Neural crest cell (in vitro differentiated cells): ENCODE data around the gene SEPTIN7. TPM values are rescaled to one million over a fixed set of nuclear protein-coding genes. Genes with fewer than 3 reads are reported as not detected.

Source experiments
- DNase-seq: peaks from one replicate; pipeline ENCODE4 v3.0.0; 2021; ENCODE audit warnings: low read depth, mixed read lengths, low spot score
- H3K27ac Mint-ChIP-seq: one replicate; pipeline ENCODE4 v1.8.0; 2021; ENCODE audit warnings: mild to moderate bottlenecking, mixed read lengths; ENCODE audit not compliant: unreplicated experiment
- H3K27me3 Mint-ChIP-seq: 2 replicates; pipeline ENCODE4 v1.8.0; 2021; ENCODE audit warnings: low read depth, mild to moderate bottlenecking, mixed read lengths
- H3K36me3 Mint-ChIP-seq: 2 replicates; pipeline ENCODE4 v1.8.0; 2021; ENCODE audit warnings: low read depth, mild to moderate bottlenecking, mixed read lengths
- H3K4me1 Mint-ChIP-seq: 2 replicates; pipeline ENCODE4 v1.8.0; 2021; ENCODE audit warnings: mixed read lengths
- H3K4me3 Mint-ChIP-seq: one replicate; pipeline ENCODE4 v1.8.0; 2021; ENCODE audit warnings: mild to moderate bottlenecking, mixed read lengths
- H3K9me3 Mint-ChIP-seq: 2 replicates; pipeline ENCODE4 v1.8.0; 2021; ENCODE audit warnings: mixed read lengths
- total RNA-seq: library from RNA; stranded (reverse); gene quantifications from 2 replicates; pipeline ENCODE4 v1.2.1, GENCODE V29; 2021
- TF ChIP-seq, protein P1 (sequence below): fragments of 200-600 bp; sonication (generic); conservative IDR thresholded peaks from 2 replicates; pipeline ENCODE4 v1.5.0; 2021; ENCODE audit warnings: antibody characterized with exemption, mild to moderate bottlenecking

The SEPTIN7 gene
- total RNA-seq, 1 donor from 2014 or later: 210 TPM

GRCh38 chr7:35817181-35817580 lies 16.3 kb downstream of the SEPTIN7 start:
- Mint-ChIP-seq H3K36me3 (peaks cover 61% of the 10 kb centered on the region), H3K4me1 (peaks cover 6% of the 10 kb centered on the region), H3K9me3 (peaks cover 31% of the 10 kb centered on the region), H3K27me3 (no peaks in the 10 kb centered on the region), H3K4me3 (no peak overlapping the region), H3K27ac (no peak overlapping the region)
- TF ChIP-seq, protein P1, sequence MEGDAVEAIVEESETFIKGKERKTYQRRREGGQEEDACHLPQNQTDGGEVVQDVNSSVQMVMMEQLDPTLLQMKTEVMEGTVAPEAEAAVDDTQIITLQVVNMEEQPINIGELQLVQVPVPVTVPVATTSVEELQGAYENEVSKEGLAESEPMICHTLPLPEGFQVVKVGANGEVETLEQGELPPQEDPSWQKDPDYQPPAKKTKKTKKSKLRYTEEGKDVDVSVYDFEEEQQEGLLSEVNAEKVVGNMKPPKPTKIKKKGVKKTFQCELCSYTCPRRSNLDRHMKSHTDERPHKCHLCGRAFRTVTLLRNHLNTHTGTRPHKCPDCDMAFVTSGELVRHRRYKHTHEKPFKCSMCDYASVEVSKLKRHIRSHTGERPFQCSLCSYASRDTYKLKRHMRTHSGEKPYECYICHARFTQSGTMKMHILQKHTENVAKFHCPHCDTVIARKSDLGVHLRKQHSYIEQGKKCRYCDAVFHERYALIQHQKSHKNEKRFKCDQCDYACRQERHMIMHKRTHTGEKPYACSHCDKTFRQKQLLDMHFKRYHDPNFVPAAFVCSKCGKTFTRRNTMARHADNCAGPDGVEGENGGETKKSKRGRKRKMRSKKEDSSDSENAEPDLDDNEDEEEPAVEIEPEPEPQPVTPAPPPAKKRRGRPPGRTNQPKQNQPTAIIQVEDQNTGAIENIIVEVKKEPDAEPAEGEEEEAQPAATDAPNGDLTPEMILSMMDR: no peak
- DNase-seq: no peak

DNA sequence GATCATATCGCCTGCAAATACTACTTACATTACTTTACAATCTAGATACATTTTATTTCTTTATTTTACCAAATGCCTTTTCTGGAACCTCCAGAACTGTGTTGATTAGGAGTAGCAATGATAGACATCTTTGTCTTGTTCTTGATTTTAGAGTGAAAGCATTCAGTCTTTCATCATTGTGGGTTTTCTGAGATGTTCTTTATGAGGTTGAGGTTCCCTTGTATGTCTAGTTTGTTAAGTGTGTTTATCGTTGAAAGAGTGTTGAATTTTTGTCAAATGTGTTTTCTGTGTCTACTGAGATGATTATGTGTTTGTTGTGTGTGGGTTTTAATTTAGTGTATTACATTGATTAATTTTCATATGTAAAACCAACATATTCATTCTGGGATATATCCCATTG lies 17.1 kb downstream of the SEPTIN7 start:
- H3K4me1 Mint-ChIP-seq: peaks cover 3% of the 10 kb centered on the region
- H3K4me3 Mint-ChIP-seq: no peak overlapping the region
- H3K9me3 Mint-ChIP-seq: peaks cover 34% of the 10 kb centered on the region
- TF ChIP-seq, protein P1: no peak
- no peak overlapping the region for H3K27ac Mint-ChIP-seq
- peaks cover 66% of the 10 kb centered on the region for H3K36me3 Mint-ChIP-seq
- no peaks in the 10 kb centered on the region for H3K27me3 Mint-ChIP-seq
- DNase-seq: no peak

- H3K4me3 Mint-ChIP-seq: no peak overlapping the region
- no peaks in the 10 kb centered on the region for H3K27me3 Mint-ChIP-seq
- peaks cover 3% of the 10 kb centered on the region for H3K4me1 Mint-ChIP-seq
- peaks cover 69% of the 10 kb centered on the region for H3K36me3 Mint-ChIP-seq
- H3K9me3 Mint-ChIP-seq: peaks cover 34% of the 10 kb centered on the region
- DNase-seq: no peak
- no peak overlapping the region for H3K27ac Mint-ChIP-seq
- TF ChIP-seq, protein P1: no peak
Observed at GRCh38 chr7:35818513-35818912, 17.7 kb downstream of the SEPTIN7 start.

DNA sequence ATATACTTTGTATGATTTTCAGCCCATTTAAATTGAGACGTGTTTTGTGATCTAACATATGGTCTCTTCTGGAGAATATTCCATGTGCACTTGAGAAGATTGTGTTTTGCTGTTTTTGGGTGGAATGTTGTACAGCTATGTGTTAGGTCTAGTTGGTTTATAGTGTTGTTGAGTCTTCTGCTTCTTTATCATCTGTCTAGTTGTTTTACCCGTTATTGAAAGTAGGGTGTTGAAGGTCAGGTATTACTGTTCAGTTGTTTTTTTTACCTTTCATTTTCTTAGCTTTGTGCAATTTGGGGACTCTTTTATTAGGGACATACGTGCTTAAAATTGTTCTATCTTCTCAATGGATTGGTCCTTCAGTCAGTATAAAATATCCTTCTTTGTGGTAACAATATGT lies 18.5 kb downstream of the SEPTIN7 start:
- Mint-ChIP-seq H3K36me3 (peaks cover 68% of the 10 kb centered on the region), H3K4me1 (peaks cover 3% of the 10 kb centered on the region), H3K27me3 (no peaks in the 10 kb centered on the region), H3K27ac (no peak overlapping the region), H3K4me3 (no peak overlapping the region), H3K9me3 (peaks cover 34% of the 10 kb centered on the region)
- DNase-seq: no peak
- TF ChIP-seq, protein P1: no peak

GRCh38 chr7:35819954-35820703 lies 19.3 kb downstream of the SEPTIN7 start:
- peaks cover 34% of the 10 kb centered on the region for H3K9me3 Mint-ChIP-seq
- DNase-seq: no peak
- H3K27me3 Mint-ChIP-seq: no peaks in the 10 kb centered on the region
- H3K4me3 Mint-ChIP-seq: no peak overlapping the region
- no peak overlapping the region for H3K27ac Mint-ChIP-seq
- peaks cover 62% of the 10 kb centered on the region for H3K36me3 Mint-ChIP-seq
- H3K4me1 Mint-ChIP-seq: peaks cover 3% of the 10 kb centered on the region
- TF ChIP-seq, protein P1: no peak
